ENCODE data around the gene NACC1.
"Not testable (repeated sequence)": the region's sequence is repeated elsewhere in the genome, so short reads cannot be mapped to it uniquely, and the experiment has no call there.

DNA sequence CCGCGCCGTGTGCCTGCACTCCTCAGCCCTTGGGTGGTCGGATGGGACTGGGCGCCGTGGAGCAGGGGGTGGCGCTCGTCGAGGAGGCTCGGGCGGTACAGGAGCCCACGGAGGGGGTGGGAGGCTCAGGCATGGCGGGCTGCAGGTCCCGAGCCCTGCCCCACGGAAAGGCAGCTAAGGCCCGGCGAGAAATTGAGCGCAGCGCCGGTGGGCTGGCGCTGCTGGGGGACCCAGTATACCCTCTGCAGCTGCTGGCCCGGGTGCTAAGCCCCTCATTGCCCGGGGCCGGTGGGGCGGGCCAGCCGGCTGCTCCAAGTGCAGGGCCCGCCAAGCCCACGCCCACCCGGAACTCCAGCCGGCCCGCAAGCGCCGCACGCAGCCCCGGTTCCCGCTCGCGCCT is 68.6 kb downstream of the NACC1 start:
- not testable (repeated sequence) for TF ChIP-seq POLR2AphosphoS5 (IDR thresholded peaks at IDR 0.05; ENCODE audit: borderline replicate concordance, low read depth, low read length); EZH2 (IDR thresholded peaks at IDR 0.05); FOXP2 (optimal IDR thresholded peaks at IDR 0.05; ENCODE audit: control extremely low read depth, extremely low read length, insufficient read depth)
